HL-60 (cell line): ENCODE results near the gene UPF2.

Experiments used
- DNase-seq, 2 experiments: peaks; one replicate each; pipeline ENCODE4 v3.0.0-alpha.2; 2010 to 2020; ENCODE audit warnings: low read depth in 1 of 2, low spot score in 1 of 2
- H3K27ac ChIP-seq: fragments of 250-450 bp; sonication (Bioruptor Pico); replicated peaks from 2 replicates; pipeline ENCODE4 v1.5.1; 2020; ENCODE audit warnings: mild to moderate bottlenecking, moderate library complexity
- H3K27me3 ChIP-seq: fragments of 250-450 bp; sonication (Bioruptor Pico); 2 replicates; pipeline ENCODE4 v1.5.1; 2021; ENCODE audit warnings: mild to moderate bottlenecking, moderate library complexity; ENCODE audit not compliant: insufficient read depth, poor library complexity, severe bottlenecking
- H3K4me3 ChIP-seq: replicated peaks from 2 replicates; pipeline ENCODE4 v1.5.1; 2011; ENCODE audit warnings: mild to moderate bottlenecking, control low read depth, low read length; ENCODE audit not compliant: insufficient read depth
- GABPA ChIP-seq: IDR thresholded peaks from 2 replicates; pipeline ENCODE4 v1.6.1; 2012; ENCODE audit warnings: low read depth
- POLR2AphosphoS5 ChIP-seq: IDR thresholded peaks from 2 replicates; pipeline ENCODE4 v1.6.1; 2012; ENCODE audit warnings: low read depth
- REST ChIP-seq: IDR thresholded peaks from 2 replicates; pipeline ENCODE4 v1.6.1; 2012; ENCODE audit warnings: low read depth; ENCODE audit not compliant: insufficient replicate concordance
- SPI1 ChIP-seq: IDR thresholded peaks from 2 replicates; pipeline ENCODE4 v1.6.1; 2012; ENCODE audit warnings: low read depth, mild to moderate bottlenecking, borderline replicate concordance
- TF ChIP-seq, protein P1 (sequence below): IDR thresholded peaks from one replicate; pipeline ENCODE4 v1.5.1; 2011; ENCODE audit warnings: low read length, control low read depth, inconsistent platforms; ENCODE audit not compliant: insufficient read depth

The UPF2 gene

GRCh38 chr10:11887381-11888227 lies 155.0 kb downstream of the UPF2 start:
- TF ChIP-seq SPI1 = no peak
- no peak for TF ChIP-seq REST
- no peak for TF ChIP-seq POLR2AphosphoS5
- DNase-seq = no peak
- no peak overlapping the region for H3K4me3 ChIP-seq
- no peak overlapping the region for H3K27ac ChIP-seq
- H3K27me3 ChIP-seq = no peaks in the 10 kb centered on the region

GRCh38 chr10:11886851-11887250 lies 155.8 kb downstream of the UPF2 start:
- Histone ChIP-seq H3K27ac (no peak overlapping the region), H3K27me3 (no peaks in the 10 kb centered on the region), H3K4me3 (no peak overlapping the region)
- no peak for DNase-seq
- TF ChIP-seq REST (no peak), POLR2AphosphoS5 (no peak), GABPA (no peak), SPI1 (no peak)
- TF ChIP-seq, protein P1, sequence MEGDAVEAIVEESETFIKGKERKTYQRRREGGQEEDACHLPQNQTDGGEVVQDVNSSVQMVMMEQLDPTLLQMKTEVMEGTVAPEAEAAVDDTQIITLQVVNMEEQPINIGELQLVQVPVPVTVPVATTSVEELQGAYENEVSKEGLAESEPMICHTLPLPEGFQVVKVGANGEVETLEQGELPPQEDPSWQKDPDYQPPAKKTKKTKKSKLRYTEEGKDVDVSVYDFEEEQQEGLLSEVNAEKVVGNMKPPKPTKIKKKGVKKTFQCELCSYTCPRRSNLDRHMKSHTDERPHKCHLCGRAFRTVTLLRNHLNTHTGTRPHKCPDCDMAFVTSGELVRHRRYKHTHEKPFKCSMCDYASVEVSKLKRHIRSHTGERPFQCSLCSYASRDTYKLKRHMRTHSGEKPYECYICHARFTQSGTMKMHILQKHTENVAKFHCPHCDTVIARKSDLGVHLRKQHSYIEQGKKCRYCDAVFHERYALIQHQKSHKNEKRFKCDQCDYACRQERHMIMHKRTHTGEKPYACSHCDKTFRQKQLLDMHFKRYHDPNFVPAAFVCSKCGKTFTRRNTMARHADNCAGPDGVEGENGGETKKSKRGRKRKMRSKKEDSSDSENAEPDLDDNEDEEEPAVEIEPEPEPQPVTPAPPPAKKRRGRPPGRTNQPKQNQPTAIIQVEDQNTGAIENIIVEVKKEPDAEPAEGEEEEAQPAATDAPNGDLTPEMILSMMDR = no peak

DNA sequence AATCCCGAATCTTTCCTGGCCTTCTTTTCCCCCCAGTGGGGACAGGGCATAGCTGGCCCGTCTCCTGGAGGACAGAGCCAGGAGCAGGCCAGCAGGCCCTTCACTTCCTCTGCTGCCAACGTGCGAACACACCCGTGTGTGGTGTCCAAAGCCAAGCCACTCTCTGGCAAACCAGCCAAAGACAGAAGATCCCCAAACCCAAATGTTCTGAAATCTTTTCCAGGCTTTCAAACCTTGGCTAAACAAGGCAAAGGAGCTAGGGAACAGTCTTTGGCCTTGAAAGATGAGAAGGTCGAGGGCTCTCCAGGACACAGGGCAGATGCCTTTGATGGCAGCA lies 156.5 kb downstream of the UPF2 start:
- DNase-seq = no peak
- H3K4me3 ChIP-seq = no peak overlapping the region
- H3K27me3 ChIP-seq = no peaks in the 10 kb centered on the region
- H3K27ac ChIP-seq = no peak overlapping the region
- TF ChIP-seq POLR2AphosphoS5 (no peak), REST (no peak), GABPA (no peak), SPI1 (no peak)
- TF ChIP-seq, protein P1 = no peak
